NCI-H2196 (cell line): ENCODE measurements around the gene SMIM10L1.

Experiments used
- DNase-seq: peaks from one replicate; lab custom pipeline; 2025; ENCODE audit not compliant: unreplicated experiment; lab: John Stamatoyannopoulos, UW

The SMIM10L1 gene

GRCh38 chr12:11171145-11171968 lies at the start of gene SMIM10L1:
TSS of gene SMIM10L1 (plus strand) at chr12:11171194. CDS start at chr12:11171357, 163 bp downstream.
- DNase-seq, result peak; percentile 71

GRCh38 chr12:11130382-11130781 lies 40.6 kb upstream of the SMIM10L1 start:
- DNase-seq, result no peak

- no peak for DNase-seq
Observed at GRCh38 chr12:11130999-11131398, 40.0 kb upstream of the SMIM10L1 start.

- DNase-seq, result no peak
Observed at GRCh38 chr12:11133162-11133561, 37.8 kb upstream of the SMIM10L1 start.

- no peak for DNase-seq
Observed at GRCh38 chr12:11133816-11134215, 37.2 kb upstream of the SMIM10L1 start.

- no peak for DNase-seq
Observed at GRCh38 chr12:11134305-11134704, 36.7 kb upstream of the SMIM10L1 start, which contains the start of gene TAS2R30. TSS of gene TAS2R30 (minus strand) at chr12:11134644. CDS start at chr12:11134244, 400 bp downstream.

GRCh38 chr12:11136075-11136474 lies 34.9 kb upstream of the SMIM10L1 start:
- DNase-seq, result no peak

- DNase-seq, result no peak
Observed at GRCh38 chr12:11143352-11143751, 27.6 kb upstream of the SMIM10L1 start.

- no peak for DNase-seq
Observed at GRCh38 chr12:11144297-11144696, 26.7 kb upstream of the SMIM10L1 start.

- no peak for DNase-seq
Observed at GRCh38 chr12:11147420-11147819, 23.6 kb upstream of the SMIM10L1 start.

- no peak for DNase-seq
Observed at GRCh38 chr12:11150832-11151231, 20.2 kb upstream of the SMIM10L1 start.

- no peak for DNase-seq
Observed at GRCh38 chr12:11152725-11153124, 18.3 kb upstream of the SMIM10L1 start.

- no peak for DNase-seq
Observed at GRCh38 chr12:11154400-11154925, 16.5 kb upstream of the SMIM10L1 start.

GRCh38 chr12:11158885-11159444 lies 12.0 kb upstream of the SMIM10L1 start:
- no peak for DNase-seq

- no peak for DNase-seq
Observed at GRCh38 chr12:11162502-11162901, 8.5 kb upstream of the SMIM10L1 start.

- no peak for DNase-seq
Observed at GRCh38 chr12:11164384-11164783, 6.6 kb upstream of the SMIM10L1 start.

- DNase-seq, result no peak
Observed at GRCh38 chr12:11166300-11166699, 4.7 kb upstream of the SMIM10L1 start.

- no peak for DNase-seq
Observed at GRCh38 chr12:11170810-11171144, 217 bp upstream of the SMIM10L1 start.

- DNase-seq, result no peak
Observed at GRCh38 chr12:11171969-11172675, 1.1 kb downstream of the SMIM10L1 start.

- no peak for DNase-seq
Observed at GRCh38 chr12:11174022-11174421, 3.0 kb downstream of the SMIM10L1 start.

GRCh38 chr12:11178250-11178649 lies 7.3 kb downstream of the SMIM10L1 start:
- DNase-seq, result no peak

- no peak for DNase-seq
Observed at GRCh38 chr12:11182529-11182928, 11.5 kb downstream of the SMIM10L1 start.
